ENCODE measurements around the gene TRIM24.
"Not testable (repeated sequence)": the region's sequence is repeated elsewhere in the genome, so short reads cannot be mapped to it uniquely, and the experiment has no call there.

Gene TRIM24

GRCh38 chr7:138460176-138460648 lies at the start of gene TRIM24:
Gene TRIM24 (plus strand): TSS chr7:138460259. CDS start chr7:138460549, 290 bp downstream.
- peak; percentile 99 for DNase-seq

- DNase-seq, result not testable (repeated sequence)
Observed at GRCh38 chr7:138412077-138412476, 48.0 kb upstream of the TRIM24 start.

GRCh38 chr7:138412921-138413320 lies 47.1 kb upstream of the TRIM24 start:
- not testable (repeated sequence) for DNase-seq

- DNase-seq, result no peak
Observed at GRCh38 chr7:138417078-138417700, 42.9 kb upstream of the TRIM24 start.

GRCh38 chr7:138417764-138418163 lies 42.3 kb upstream of the TRIM24 start:
- no peak for DNase-seq

- DNase-seq, result not testable (repeated sequence)
Observed at GRCh38 chr7:138418403-138418802, 41.7 kb upstream of the TRIM24 start.

- no peak for DNase-seq
Observed at GRCh38 chr7:138425026-138425425, 35.0 kb upstream of the TRIM24 start.

GRCh38 chr7:138429577-138430250 lies 30.3 kb upstream of the TRIM24 start:
- DNase-seq, result no peak

- peak; percentile 28 for DNase-seq
Observed at GRCh38 chr7:138431517-138431916, 28.5 kb upstream of the TRIM24 start.

- no peak for DNase-seq
Observed at GRCh38 chr7:138433583-138434443, 26.2 kb upstream of the TRIM24 start.

- DNase-seq, result no peak
Observed at GRCh38 chr7:138434597-138435019, 25.5 kb upstream of the TRIM24 start.

- no peak for DNase-seq
Observed at GRCh38 chr7:138435231-138435919, 24.7 kb upstream of the TRIM24 start.

- DNase-seq, result no peak
Observed at GRCh38 chr7:138436388-138436787, 23.7 kb upstream of the TRIM24 start.

- DNase-seq, result no peak
Observed at GRCh38 chr7:138440460-138440859, 19.6 kb upstream of the TRIM24 start.

GRCh38 chr7:138442822-138443221 lies 17.2 kb upstream of the TRIM24 start:
- DNase-seq, result no peak

- DNase-seq, result no peak
Observed at GRCh38 chr7:138449580-138449979, 10.5 kb upstream of the TRIM24 start.

GRCh38 chr7:138455609-138456008 lies 4.5 kb upstream of the TRIM24 start:
- no peak for DNase-seq

- no peak for DNase-seq
Observed at GRCh38 chr7:138456220-138456619, 3.8 kb upstream of the TRIM24 start.

GRCh38 chr7:138458576-138459412 lies 1.3 kb upstream of the TRIM24 start:
- no peak for DNase-seq

GRCh38 chr7:138459413-138460175 lies 465 bp upstream of the TRIM24 start:
- peak; percentile 99 for DNase-seq

Measured in NCI-H526 treated with DMSO at 0.1 percent for 48 hours (cell line).